Neural cell (in vitro differentiated cells): ENCODE measurements around the gene GPR17. TPM values are rescaled to one million over a fixed set of nuclear protein-coding genes. Genes with fewer than 3 reads are reported as not detected.

Experiments used
- H2AFZ ChIP-seq: fragments of 200-600, 300-800 bp; sonication (generic), shearing (Covaris generic); 2 replicates; pipeline ENCODE4 v1.6.0; 2014; ENCODE audit warnings: low read depth, mild to moderate bottlenecking, antibody characterized with exemption, low read length, moderate library complexity
- H3F3A ChIP-seq: fragments of 200-600 bp; shearing (Covaris generic); 2 replicates; pipeline ENCODE4 v1.6.1; 2016; ENCODE audit warnings: mild to moderate bottlenecking, moderate library complexity, mixed read lengths, antibody characterized with exemption, low read length; ENCODE audit not compliant: insufficient read depth, poor library complexity, severe bottlenecking
- H3K27ac ChIP-seq: fragments of 200-600, 300-800 bp; sonication (generic), shearing (Covaris generic); 2 replicates; pipeline ENCODE4 v1.5.1; 2014; ENCODE audit warnings: mild to moderate bottlenecking, low read length, moderate library complexity
- H3K27me3 ChIP-seq: fragments of 300-800, 200-600 bp; sonication (generic), shearing (Covaris generic); 2 replicates; pipeline ENCODE4 v1.6.0; 2014; ENCODE audit warnings: mild to moderate bottlenecking, low read depth, low read length, moderate library complexity; ENCODE audit not compliant: insufficient read depth
- H3K36me3 ChIP-seq: fragments of 300-800, 200-600 bp; sonication (generic), shearing (Covaris generic); 2 replicates; pipeline ENCODE4 v1.5.1; 2014; ENCODE audit warnings: mild to moderate bottlenecking, antibody characterized with exemption, low read length, moderate library complexity; ENCODE audit not compliant: insufficient read depth
- H3K4me2 ChIP-seq: fragments of 300-800, 200-600 bp; sonication (generic), shearing (Covaris generic); 2 replicates; pipeline ENCODE4 v1.6.0; 2014; ENCODE audit warnings: mild to moderate bottlenecking, low read length
- H3K4me3 ChIP-seq: fragments of 300-800, 200-600 bp; sonication (generic), shearing (Covaris generic); 2 replicates; pipeline ENCODE4 v1.5.1; 2014; ENCODE audit warnings: mild to moderate bottlenecking, low read length, moderate library complexity
- H3K79me2 ChIP-seq: fragments of 200-600 bp; shearing (Covaris generic); replicated peaks from 2 replicates; pipeline ENCODE4 v1.6.0; 2014; ENCODE audit warnings: mild to moderate bottlenecking, low read length, moderate library complexity; ENCODE audit not compliant: insufficient read depth
- H3K9ac ChIP-seq: fragments of 300-800, 200-600 bp; sonication (generic), shearing (Covaris generic); 2 replicates; pipeline ENCODE4 v1.6.1; 2016; ENCODE audit warnings: mild to moderate bottlenecking, low read length, mixed read lengths
- H3K9me2 ChIP-seq: fragments of 200-600 bp; shearing (Covaris generic); 2 replicates; pipeline ENCODE4 v1.6.1; 2016; ENCODE audit warnings: mild to moderate bottlenecking, low read length, mixed read lengths; ENCODE audit not compliant: insufficient read depth
- H3K9me3 ChIP-seq: fragments of 200-600, 300-800 bp; sonication (generic), shearing (Covaris generic); 2 replicates; pipeline ENCODE4 v1.6.1; 2016; ENCODE audit warnings: mild to moderate bottlenecking, mixed run types, low read length, moderate library complexity, mixed read lengths
- H4K20me1 ChIP-seq: fragments of 200-600 bp; shearing (Covaris generic); 2 replicates; pipeline ENCODE4 v1.6.1; 2016; ENCODE audit warnings: mild to moderate bottlenecking, mixed run types; ENCODE audit not compliant: insufficient read depth
- EP300 ChIP-seq: fragments of 450-650 bp; conservative IDR thresholded peaks from 2 replicates; pipeline ENCODE4 v1.6.1; 2014; ENCODE audit warnings: antibody characterized with exemption, mild to moderate bottlenecking, moderate library complexity; ENCODE audit not compliant: poor library complexity, severe bottlenecking
- EZH2 ChIP-seq: fragments of 200-600, 300-800 bp; shearing (Covaris generic), sonication (generic); IDR thresholded peaks from 2 replicates; pipeline ENCODE4 v1.6.1; 2014; ENCODE audit warnings: antibody characterized with exemption, low read length, borderline replicate concordance, mild to moderate bottlenecking; ENCODE audit not compliant: insufficient read depth, poor library complexity, severe bottlenecking
- MXI1 ChIP-seq: fragments of 450-650 bp; conservative IDR thresholded peaks from 2 replicates; pipeline ENCODE4 v1.6.1; 2014; ENCODE audit warnings: antibody characterized with exemption, mild to moderate bottlenecking; ENCODE audit not compliant: poor library complexity, severe bottlenecking
- POLR2AphosphoS5 ChIP-seq: IDR thresholded peaks from 2 replicates; pipeline ENCODE4 v1.6.1; 2012
- RAD21 ChIP-seq: fragments of 450-650 bp; conservative IDR thresholded peaks from 2 replicates; pipeline ENCODE4 v1.6.1; 2014; ENCODE audit warnings: antibody characterized with exemption, mild to moderate bottlenecking, moderate library complexity
- SMC3 ChIP-seq: fragments of 450-650 bp; conservative IDR thresholded peaks from 2 replicates; pipeline ENCODE4 v1.6.1; 2014; ENCODE audit warnings: antibody characterized with exemption, mild to moderate bottlenecking, moderate library complexity; ENCODE audit not compliant: poor library complexity
- TAF1 ChIP-seq: IDR thresholded peaks from 2 replicates; pipeline ENCODE4 v1.6.1; 2012; ENCODE audit warnings: low read depth
- polyA plus RNA-seq: library from polyadenylated mRNA; depleted of rRNA; stranded (reverse); fragments of >200 nt; gene quantifications from 2 replicates; pipeline ENCODE4 v1.2.3, GENCODE V29; 2014
- TF ChIP-seq, protein P1 (sequence below): IDR thresholded peaks from 2 replicates; pipeline ENCODE4 v1.6.1; 2012; ENCODE audit warnings: borderline replicate concordance
- TF ChIP-seq, protein P2 (sequence below): fragments of 450-650 bp; IDR thresholded peaks from 2 replicates; pipeline ENCODE4 v1.5.1; 2014; ENCODE audit warnings: antibody characterized with exemption, mild to moderate bottlenecking, moderate library complexity; ENCODE audit not compliant: poor library complexity, severe bottlenecking

Gene GPR17
- polyA plus RNA-seq, 1 donor from 2014 or later, result not detected

DNA sequence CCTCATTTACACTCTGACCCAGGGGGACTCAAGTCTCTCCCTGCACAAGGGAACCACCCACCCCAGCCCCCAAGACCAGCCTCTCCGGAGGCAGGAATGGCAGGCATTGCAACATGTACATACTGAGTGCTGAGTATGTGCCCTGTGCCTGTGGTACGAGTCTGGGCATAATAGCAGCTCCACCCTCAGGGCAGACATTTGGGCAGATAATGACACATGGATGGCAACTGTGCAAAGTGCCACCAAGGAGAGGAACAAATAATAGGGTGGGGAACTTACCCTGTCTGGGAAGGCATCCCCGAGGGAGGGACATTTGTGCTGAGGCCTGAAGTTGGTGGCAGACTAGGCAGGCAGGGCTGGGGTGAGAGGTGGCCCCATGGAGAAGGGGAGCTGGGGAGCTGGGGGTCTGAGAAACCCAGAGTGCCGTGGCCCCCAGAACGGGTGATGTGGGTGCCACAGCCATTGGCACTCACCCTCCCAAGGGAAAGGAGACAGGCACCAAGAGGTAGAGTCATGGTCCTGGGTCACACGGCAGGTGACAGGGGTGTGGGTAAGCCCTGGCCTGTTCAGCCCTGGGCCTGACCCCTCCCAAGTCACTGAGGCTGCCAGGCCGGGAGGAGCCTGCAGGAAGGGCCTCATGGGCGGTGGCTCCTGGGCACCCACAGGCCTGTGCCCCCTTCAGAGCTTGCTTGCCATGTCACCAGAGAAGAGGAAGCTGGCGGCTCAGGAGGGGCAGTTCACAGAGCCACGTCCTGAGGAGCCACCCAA is 15.7 kb upstream of the GPR17 start:
- Histone ChIP-seq H2AFZ (no peak overlapping the region), H3K4me2 (no peak overlapping the region), H3F3A (no peaks in the 10 kb centered on the region), H3K36me3 (no peaks in the 10 kb centered on the region), H4K20me1 (no peaks in the 10 kb centered on the region), H3K9me2 (no peaks in the 10 kb centered on the region), H3K79me2 (no peaks in the 10 kb centered on the region), H3K9ac (no peak overlapping the region), H3K9me3 (no peaks in the 10 kb centered on the region), H3K27ac (no peak overlapping the region), H3K27me3 (no peaks in the 10 kb centered on the region), H3K4me3 (no peak overlapping the region)
- TF ChIP-seq RAD21, result no peak
- TF ChIP-seq POLR2AphosphoS5, result no peak
- TF ChIP-seq MXI1, result no peak
- TF ChIP-seq, protein P1, sequence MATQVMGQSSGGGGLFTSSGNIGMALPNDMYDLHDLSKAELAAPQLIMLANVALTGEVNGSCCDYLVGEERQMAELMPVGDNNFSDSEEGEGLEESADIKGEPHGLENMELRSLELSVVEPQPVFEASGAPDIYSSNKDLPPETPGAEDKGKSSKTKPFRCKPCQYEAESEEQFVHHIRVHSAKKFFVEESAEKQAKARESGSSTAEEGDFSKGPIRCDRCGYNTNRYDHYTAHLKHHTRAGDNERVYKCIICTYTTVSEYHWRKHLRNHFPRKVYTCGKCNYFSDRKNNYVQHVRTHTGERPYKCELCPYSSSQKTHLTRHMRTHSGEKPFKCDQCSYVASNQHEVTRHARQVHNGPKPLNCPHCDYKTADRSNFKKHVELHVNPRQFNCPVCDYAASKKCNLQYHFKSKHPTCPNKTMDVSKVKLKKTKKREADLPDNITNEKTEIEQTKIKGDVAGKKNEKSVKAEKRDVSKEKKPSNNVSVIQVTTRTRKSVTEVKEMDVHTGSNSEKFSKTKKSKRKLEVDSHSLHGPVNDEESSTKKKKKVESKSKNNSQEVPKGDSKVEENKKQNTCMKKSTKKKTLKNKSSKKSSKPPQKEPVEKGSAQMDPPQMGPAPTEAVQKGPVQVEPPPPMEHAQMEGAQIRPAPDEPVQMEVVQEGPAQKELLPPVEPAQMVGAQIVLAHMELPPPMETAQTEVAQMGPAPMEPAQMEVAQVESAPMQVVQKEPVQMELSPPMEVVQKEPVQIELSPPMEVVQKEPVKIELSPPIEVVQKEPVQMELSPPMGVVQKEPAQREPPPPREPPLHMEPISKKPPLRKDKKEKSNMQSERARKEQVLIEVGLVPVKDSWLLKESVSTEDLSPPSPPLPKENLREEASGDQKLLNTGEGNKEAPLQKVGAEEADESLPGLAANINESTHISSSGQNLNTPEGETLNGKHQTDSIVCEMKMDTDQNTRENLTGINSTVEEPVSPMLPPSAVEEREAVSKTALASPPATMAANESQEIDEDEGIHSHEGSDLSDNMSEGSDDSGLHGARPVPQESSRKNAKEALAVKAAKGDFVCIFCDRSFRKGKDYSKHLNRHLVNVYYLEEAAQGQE, result no peak
- TF ChIP-seq SMC3, result no peak
- TF ChIP-seq, protein P2, sequence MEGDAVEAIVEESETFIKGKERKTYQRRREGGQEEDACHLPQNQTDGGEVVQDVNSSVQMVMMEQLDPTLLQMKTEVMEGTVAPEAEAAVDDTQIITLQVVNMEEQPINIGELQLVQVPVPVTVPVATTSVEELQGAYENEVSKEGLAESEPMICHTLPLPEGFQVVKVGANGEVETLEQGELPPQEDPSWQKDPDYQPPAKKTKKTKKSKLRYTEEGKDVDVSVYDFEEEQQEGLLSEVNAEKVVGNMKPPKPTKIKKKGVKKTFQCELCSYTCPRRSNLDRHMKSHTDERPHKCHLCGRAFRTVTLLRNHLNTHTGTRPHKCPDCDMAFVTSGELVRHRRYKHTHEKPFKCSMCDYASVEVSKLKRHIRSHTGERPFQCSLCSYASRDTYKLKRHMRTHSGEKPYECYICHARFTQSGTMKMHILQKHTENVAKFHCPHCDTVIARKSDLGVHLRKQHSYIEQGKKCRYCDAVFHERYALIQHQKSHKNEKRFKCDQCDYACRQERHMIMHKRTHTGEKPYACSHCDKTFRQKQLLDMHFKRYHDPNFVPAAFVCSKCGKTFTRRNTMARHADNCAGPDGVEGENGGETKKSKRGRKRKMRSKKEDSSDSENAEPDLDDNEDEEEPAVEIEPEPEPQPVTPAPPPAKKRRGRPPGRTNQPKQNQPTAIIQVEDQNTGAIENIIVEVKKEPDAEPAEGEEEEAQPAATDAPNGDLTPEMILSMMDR, result no peak
- no peak for TF ChIP-seq EP300
- TF ChIP-seq TAF1, result no peak
- TF ChIP-seq EZH2, result no peak

DNA sequence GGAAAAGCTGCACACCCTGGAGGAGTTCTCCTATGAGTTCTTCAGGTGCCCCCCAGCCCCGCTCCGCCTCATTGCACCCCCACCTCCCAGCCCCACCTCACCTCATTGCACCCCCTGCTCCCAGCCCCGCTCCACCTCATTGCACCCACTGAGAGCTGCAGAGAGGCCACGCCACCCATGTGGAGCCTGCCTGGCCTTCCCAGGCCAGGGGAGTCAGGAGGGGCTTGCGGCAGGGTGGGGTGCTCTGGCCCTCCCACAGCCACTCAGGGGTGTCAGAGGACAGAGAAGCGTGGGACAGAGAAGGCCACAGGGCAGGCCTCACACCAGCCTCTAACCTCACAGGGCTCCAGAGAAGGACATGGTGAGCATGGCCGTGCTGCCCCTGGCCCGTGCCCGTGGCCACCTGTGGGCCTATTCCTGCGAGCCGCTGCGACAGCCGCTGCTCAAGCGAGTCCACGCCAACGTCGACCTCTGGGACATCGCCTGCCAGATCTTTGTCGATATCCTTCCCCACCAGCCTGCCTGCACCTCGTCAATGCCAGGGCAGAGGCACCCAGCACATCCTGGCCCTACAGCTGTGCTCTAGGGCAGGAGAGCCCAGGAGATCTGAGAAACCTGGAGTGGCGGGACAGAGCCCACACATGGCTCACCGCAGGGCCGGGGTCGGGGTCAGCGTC is 15.0 kb upstream of the GPR17 start:
- TF ChIP-seq, protein P1, result no peak
- TF ChIP-seq EZH2 (no peak), EP300 (no peak), POLR2AphosphoS5 (no peak), MXI1 (no peak), RAD21 (no peak), SMC3 (no peak), TAF1 (no peak)
- TF ChIP-seq, protein P2, result no peak
- Histone ChIP-seq H4K20me1 (no peaks in the 10 kb centered on the region), H3K9me3 (no peaks in the 10 kb centered on the region), H3K36me3 (no peaks in the 10 kb centered on the region), H3K27ac (no peak overlapping the region), H3K9ac (no peak overlapping the region), H3K4me2 (no peak overlapping the region), H2AFZ (no peak overlapping the region), H3F3A (no peaks in the 10 kb centered on the region), H3K9me2 (no peaks in the 10 kb centered on the region), H3K79me2 (no peaks in the 10 kb centered on the region), H3K27me3 (no peaks in the 10 kb centered on the region), H3K4me3 (no peak overlapping the region)
